HFF-Myc (cell line): ENCODE results near the gene WWOX.

Experiments
- DNase-seq: peaks from one replicate; pipeline ENCODE4 v3.0.0-alpha.2; 2011; ENCODE audit warnings: low read depth; ENCODE audit errors: extremely low read depth
- H3K4me3 ChIP-seq: replicated peaks from 2 replicates; pipeline ENCODE4 v1.5.1; 2011; ENCODE audit warnings: low read depth, mild to moderate bottlenecking, control low read depth, low read length
- TF ChIP-seq, protein P1 (sequence below): IDR thresholded peaks from 2 replicates; pipeline ENCODE4 v1.5.1; 2012; ENCODE audit warnings: mild to moderate bottlenecking, low read depth, low read length, control low read depth; ENCODE audit errors: missing control alignments

Gene WWOX

DNA sequence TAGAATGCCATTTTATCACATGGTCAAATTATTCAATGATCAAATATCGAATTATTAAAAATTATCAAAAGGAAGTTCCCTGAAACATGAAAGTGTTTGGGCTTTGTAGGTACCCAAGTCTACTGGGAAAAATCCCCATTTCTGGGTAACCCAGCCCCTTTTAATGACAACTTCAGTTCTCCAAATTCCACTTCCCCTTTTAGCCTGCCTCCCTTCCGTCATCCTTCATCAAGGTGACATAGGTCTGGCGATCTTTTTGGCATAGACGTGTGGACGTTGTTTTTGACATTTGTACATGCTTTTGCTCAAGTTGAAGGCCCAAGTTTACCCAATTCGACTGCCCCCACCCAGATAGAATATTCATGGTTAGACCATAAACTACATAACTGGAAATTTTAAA, 840.1 kb downstream of the WWOX start:
- H3K4me3 ChIP-seq, result no peak overlapping the region
- TF ChIP-seq, protein P1, sequence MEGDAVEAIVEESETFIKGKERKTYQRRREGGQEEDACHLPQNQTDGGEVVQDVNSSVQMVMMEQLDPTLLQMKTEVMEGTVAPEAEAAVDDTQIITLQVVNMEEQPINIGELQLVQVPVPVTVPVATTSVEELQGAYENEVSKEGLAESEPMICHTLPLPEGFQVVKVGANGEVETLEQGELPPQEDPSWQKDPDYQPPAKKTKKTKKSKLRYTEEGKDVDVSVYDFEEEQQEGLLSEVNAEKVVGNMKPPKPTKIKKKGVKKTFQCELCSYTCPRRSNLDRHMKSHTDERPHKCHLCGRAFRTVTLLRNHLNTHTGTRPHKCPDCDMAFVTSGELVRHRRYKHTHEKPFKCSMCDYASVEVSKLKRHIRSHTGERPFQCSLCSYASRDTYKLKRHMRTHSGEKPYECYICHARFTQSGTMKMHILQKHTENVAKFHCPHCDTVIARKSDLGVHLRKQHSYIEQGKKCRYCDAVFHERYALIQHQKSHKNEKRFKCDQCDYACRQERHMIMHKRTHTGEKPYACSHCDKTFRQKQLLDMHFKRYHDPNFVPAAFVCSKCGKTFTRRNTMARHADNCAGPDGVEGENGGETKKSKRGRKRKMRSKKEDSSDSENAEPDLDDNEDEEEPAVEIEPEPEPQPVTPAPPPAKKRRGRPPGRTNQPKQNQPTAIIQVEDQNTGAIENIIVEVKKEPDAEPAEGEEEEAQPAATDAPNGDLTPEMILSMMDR, result no peak
- DNase-seq, result no peak

DNA sequence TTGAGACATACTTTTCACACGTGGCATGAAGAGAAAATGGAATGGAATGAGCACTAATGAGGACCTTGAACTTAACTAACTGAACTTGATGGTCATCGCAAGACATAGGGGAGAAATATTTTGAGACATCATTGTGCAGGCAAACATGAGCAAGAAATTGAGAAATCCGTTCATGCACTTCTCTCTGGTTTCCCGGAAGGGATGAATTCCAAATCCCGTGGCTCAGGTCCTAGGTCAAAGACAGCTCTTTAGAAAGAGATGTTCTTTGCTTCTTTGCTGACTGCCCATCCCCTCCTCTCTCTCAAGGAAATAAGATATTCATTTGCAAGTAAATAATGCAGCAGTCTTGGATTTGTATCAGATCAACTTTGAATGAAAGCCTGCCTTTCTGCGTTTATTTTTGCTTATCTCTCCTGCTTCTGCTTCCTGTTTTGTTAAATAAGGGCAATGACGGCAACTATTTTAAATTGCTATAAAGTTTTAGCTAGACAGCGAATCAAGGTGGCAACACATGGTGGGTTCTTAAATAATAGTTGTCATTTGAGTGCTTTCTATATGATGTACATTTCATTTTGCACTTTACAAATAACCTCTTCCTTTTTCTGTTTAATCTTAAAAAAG, 843.3 kb downstream of the WWOX start:
- TF ChIP-seq, protein P1, result no peak
- no peak overlapping the region for H3K4me3 ChIP-seq
- DNase-seq, result no peak

DNA sequence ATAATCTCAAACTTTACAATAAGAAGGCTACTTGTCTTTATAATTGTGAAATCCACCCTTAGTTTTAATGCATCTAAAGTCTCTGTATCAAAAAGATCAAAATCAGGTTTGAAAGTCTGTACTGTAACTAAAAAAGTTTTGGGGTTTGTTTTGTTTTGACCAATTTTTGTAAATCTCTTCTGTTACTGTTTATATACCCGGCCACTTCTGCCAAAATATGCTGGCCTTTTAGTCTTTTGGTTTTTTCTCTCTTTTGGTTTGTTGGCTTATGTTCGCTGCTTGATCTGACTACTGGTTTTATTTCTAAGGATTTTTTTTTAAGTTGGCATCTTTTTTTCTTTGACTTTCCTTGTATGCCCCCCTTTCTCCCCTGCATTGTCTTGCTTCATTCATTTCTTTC, 845.9 kb downstream of the WWOX start:
- no peak overlapping the region for H3K4me3 ChIP-seq
- TF ChIP-seq, protein P1, result no peak
- no peak for DNase-seq

DNA sequence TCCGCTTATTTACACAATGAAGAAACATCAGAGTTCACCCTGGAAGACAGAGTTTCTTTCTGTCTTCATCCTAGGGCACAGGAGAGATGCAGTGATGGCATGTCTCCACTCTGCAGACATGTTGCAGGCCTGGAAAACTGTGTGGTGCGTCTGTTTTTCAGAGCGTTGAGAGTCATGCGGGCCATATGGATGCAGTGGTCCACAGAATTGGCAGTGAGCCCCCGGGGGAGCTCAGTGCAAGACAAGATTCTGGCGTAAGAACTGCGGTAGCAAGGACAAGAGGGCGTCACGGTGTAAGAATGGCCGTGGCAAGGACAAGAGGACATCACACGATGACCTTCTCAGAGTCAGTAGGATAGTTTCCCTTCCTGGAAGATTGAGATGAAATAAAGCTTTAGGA, 847.1 kb downstream of the WWOX start:
- no peak for DNase-seq
- no peak overlapping the region for H3K4me3 ChIP-seq
- TF ChIP-seq, protein P1, result no peak

DNA sequence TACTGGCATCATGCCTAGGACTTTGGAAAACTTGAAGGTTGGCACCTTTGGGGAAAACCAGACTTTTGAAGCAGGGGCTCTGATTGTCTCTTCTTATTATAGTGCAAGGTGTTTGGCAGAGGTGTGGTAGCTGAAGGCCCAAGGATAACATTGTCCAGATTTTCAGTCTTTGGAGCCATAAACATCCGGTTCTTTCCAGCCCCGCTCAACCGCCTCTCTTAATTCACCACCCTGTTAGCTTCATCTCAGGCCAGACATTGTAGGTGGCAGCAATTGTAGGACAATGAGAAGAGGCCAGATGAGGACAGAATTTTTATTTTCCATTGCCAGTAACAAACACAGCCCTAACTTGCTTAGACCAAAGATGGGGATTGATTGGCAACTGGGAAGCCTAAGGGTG, 851.3 kb downstream of the WWOX start:
- no peak for DNase-seq
- TF ChIP-seq, protein P1, result no peak
- no peak overlapping the region for H3K4me3 ChIP-seq

DNA sequence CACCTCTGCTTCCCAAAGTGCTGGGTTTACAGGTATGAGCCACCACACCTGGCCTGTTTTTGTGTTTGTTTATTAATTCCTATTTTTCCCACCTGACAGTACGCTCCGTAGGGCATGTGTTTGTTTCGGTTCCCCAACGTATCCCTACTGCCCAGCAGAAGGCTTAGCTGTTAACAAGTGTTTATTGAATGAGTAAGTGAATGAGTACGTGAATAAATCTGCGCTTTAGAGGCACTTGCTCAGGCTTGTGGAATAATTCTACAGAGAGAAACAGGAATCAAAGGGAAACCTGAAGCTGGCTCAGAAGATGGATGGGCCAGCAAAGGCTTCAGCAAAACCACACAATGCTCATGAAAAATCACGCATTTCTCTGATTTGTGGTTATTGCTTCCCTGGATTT, 853.2 kb downstream of the WWOX start:
- TF ChIP-seq, protein P1, result no peak
- no peak for DNase-seq
- H3K4me3 ChIP-seq, result no peak overlapping the region

DNA sequence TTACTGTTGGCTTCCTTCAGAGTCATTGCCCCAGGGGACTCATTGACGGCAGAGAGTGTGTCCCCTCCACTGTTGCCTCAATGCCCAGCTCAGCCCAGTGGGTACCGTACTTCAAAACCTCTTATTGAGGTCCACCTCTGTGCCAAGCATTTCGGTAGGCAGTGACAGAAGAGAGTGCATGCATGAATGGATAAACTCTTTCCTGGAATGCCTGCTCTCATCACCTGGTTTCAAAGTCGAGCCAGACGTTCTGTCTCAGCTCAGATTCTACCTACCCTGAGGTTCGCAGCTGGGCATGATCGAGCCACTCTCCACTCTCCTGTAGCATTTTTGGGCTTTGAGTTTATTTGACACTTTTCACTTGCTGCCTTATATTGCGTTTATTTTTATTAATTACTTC, 854.1 kb downstream of the WWOX start:
- DNase-seq, result no peak
- no peak overlapping the region for H3K4me3 ChIP-seq
- TF ChIP-seq, protein P1, result no peak
